B cell (primary cell): Measurements from ENCODE around the gene CDK9.

Experiments used
- CTCF ChIP-seq: fragments of 200-600 bp; IDR thresholded peaks from one replicate; pipeline ENCODE4 v1.8.0; 2022; ENCODE audit warnings: antibody characterized with exemption, mild to moderate bottlenecking
- EZH2 ChIP-seq: IDR thresholded peaks from 2 replicates; pipeline ENCODE4 v1.6.1; 2012; ENCODE audit warnings: borderline replicate concordance, low read depth, mild to moderate bottlenecking, moderate library complexity, low read length; ENCODE audit not compliant: insufficient read depth, poor library complexity, severe bottlenecking

- TF ChIP-seq CTCF = no peak
- no peak for TF ChIP-seq EZH2
Observed at GRCh38 chr9:127738666-127739065, 47.2 kb upstream of the CDK9 start.
